Measurements from ENCODE around the gene FNDC8. TPM values are rescaled to one million over a fixed set of nuclear protein-coding genes. Genes with fewer than 3 reads are reported as not detected.

The FNDC8 gene
- not detected in 2 replicates for polyA plus RNA-seq (2012; rRNA removed)
- not detected in 2 replicates for polyA plus RNA-seq (2012; cell fraction: cytosol; rRNA removed)
- not detected in 2 replicates for polyA plus RNA-seq (2012; cell fraction: nucleus; rRNA removed)

- no peak within 1 kb of the TSS for H3K4me3 ChIP-seq (ENCODE audit: low read depth in 2 of 2, low read length in 1 of 2)
- TF ChIP-seq TCF12 (IDR thresholded peaks at IDR 0.05) (no peak), RAD21 (IDR thresholded peaks at IDR 0.05; ENCODE audit: low read length) (no peak), CHD2 (IDR thresholded peaks at IDR 0.05; ENCODE audit: low read length, partially characterized antibody) (no peak), GABPA (IDR thresholded peaks at IDR 0.05; ENCODE audit: low read depth) (no peak), PBX3 (IDR thresholded peaks at IDR 0.05) (no peak), REST (IDR thresholded peaks at IDR 0.05; ENCODE audit: low read depth, low read length) (no peak), FOXM1 (IDR thresholded peaks at IDR 0.05; ENCODE audit: low read depth) (no peak), RFX5 (IDR thresholded peaks at IDR 0.05; ENCODE audit: low read length) (no peak), EZH2phosphoT487 (IDR thresholded peaks at IDR 0.05; ENCODE audit: borderline replicate concordance, low read depth) (no peak), RCOR1 (IDR thresholded peaks at IDR 0.05; ENCODE audit: low read length) (no peak), MXI1 (IDR thresholded peaks at IDR 0.05; ENCODE audit: low read depth, low read length) (no peak), USF1 (IDR thresholded peaks at IDR 0.05; ENCODE audit: borderline replicate concordance, low read depth) (no peak), JUND (IDR thresholded peaks at IDR 0.05) (no peak), IRF3 (IDR thresholded peaks at IDR 0.05; ENCODE audit: low read depth, low read length) (no peak), TEAD4 (IDR thresholded peaks at IDR 0.05; ENCODE audit: borderline replicate concordance, insufficient read depth) (no peak), POLR2AphosphoS5 (IDR thresholded peaks at IDR 0.05; ENCODE audit: low read depth, low read length) (no peak), SMC3 (IDR thresholded peaks at IDR 0.05; ENCODE audit: low read depth, low read length) (no peak)
- peaks cover 21% of the 10 kb centered on the region for H3K79me2 ChIP-seq (ENCODE audit: insufficient read depth)
- H4K20me1 ChIP-seq (ENCODE audit: insufficient read depth) = no peaks in the 10 kb centered on the region
- H3K9ac ChIP-seq = no peak within 1 kb of the TSS
- H3K27ac ChIP-seq (ENCODE audit: low read depth in 2 of 2, low read length in 1 of 2) = no peak within 1 kb of the TSS
- POLR2A ChIA-PET = interaction anchor here (1.1 kb wide), 1 partner anchor 20 kb away, joined by 4 read pairs; no protein-coding TSS in a partner anchor
- no peaks in the 10 kb centered on the region for H3K9me3 ChIP-seq
- no peaks in the 10 kb centered on the region for H3K27me3 ChIP-seq (ENCODE audit: insufficient read depth)
- H3K4me2 ChIP-seq = no peak within 1 kb of the TSS
- DNase-seq = no peak
- peaks cover 0 to 16% of the 10 kb centered on the region in 2 experiments; a peak in 1 of 4 replicates for H3K4me1 ChIP-seq (ENCODE audit: control insufficient read depth in 1 of 2, insufficient read depth in 2 of 2, low read depth in 1 of 2, low read length in 1 of 2)
- H3K9me2 ChIP-seq = no peaks in the 10 kb centered on the region
- no peak within 1 kb of the TSS for H2AFZ ChIP-seq (ENCODE audit: low read depth)
- H3F3A ChIP-seq (replicated peaks; ENCODE audit: insufficient read depth) = no peaks in the 10 kb centered on the region
- CTCF ChIA-PET = interaction anchor here (1.3 to 4.0 kb wide), 6 partner anchors 20 to 701 kb away, joined by 4 to 21 read pairs (median 10); partner anchors contain the start of gene NLE1
- no peaks in the 10 kb centered on the region for H3K36me3 ChIP-seq (replicated peaks in 1 of 2; ENCODE audit: control insufficient read depth in 1 of 2, insufficient read depth in 2 of 2, low read length in 1 of 2)
- 92% methylated on average over 3 of the region's 3 CpGs for WGBS (ENCODE audit: low lambda C conversion rate)
Observed at GRCh38 chr17:35121315-35121714, at the start of gene FNDC8. FNDC8 (plus strand) TSS chr17:35121615; CDS start chr17:35121694, 79 bp downstream.
